Measurements from ENCODE around the gene RABL2A. TPM values are rescaled to one million over a fixed set of nuclear protein-coding genes. Genes with fewer than 3 reads are reported as not detected.
"Not testable (repeated sequence)": the region's sequence is repeated elsewhere in the genome, so short reads cannot be mapped to it uniquely, and the experiment has no call there.

The RABL2A gene
- total and polyA plus RNA-seq, 11 donors = 2.9 to 9.5 (median 6.3) TPM

GRCh38 chr2:113664761-113665533 is 37.9 kb downstream of the RABL2A start:
- H3K36me3 ChIP-seq; DNase-seq; H3K4me1 ChIP-seq; H3K4me3 ChIP-seq; H3K27me3 ChIP-seq; H3K9me3 ChIP-seq; H3K27ac ChIP-seq; intact Hi-C loops (cut with DNase I): not testable (repeated sequence)
- 61 to 72% (median 66%) methylated on average over 6 of the region's 6 CpGs for WGBS, 4 donors
- peak in 2 of 4 donors; percentile 31 to 69 for ATAC-seq

GRCh38 chr2:113669013-113669412 is 41.9 kb downstream of the RABL2A start:
- DNase-seq; H3K4me3 ChIP-seq; H3K4me1 ChIP-seq; H3K27ac ChIP-seq; H3K9me3 ChIP-seq; H3K36me3 ChIP-seq; intact Hi-C loops (cut with DNase I); H3K27me3 ChIP-seq: not testable (repeated sequence)
- peak in 1 of 4 donors; percentile 25 for ATAC-seq
- WGBS, 4 donors = 88 to 96% (median 93%) methylated on average over 5 to 21 of the region's 21 CpGs

GRCh38 chr2:113672326-113672932 is 45.4 kb downstream of the RABL2A start:
- peaks cover 0 to 24% (median 12%) of the 10 kb centered on the region in 12 donors for H3K4me1 ChIP-seq
- H3K36me3 ChIP-seq = no peaks in the 10 kb centered on the region
- intact Hi-C loops (cut with DNase I) = no loop called here
- DNase-seq (no peak), ATAC-seq (no peak)
- no peak for TF ChIP-seq POLR2A (IDR thresholded peaks at IDR 0.05)
- TF ChIP-seq CTCF (IDR thresholded peaks at IDR 0.05) = no peak
- no peak overlapping the region for H3K4me3 ChIP-seq
- H3K27me3 ChIP-seq = no peaks in the 10 kb centered on the region
- no peaks in the 10 kb centered on the region for H3K9me3 ChIP-seq
- WGBS, 4 donors = 75 to 81% (median 76%) methylated on average over 7 of the region's 7 CpGs
- no peak overlapping the region for H3K27ac ChIP-seq

GRCh38 chr2:113675875-113676274 is 48.8 kb downstream of the RABL2A start:
- Histone ChIP-seq H3K27ac (peak overlapping the region in 10 of 12 donors; percentile 10 to 79 (median 70)), H3K4me1 (peaks cover 0 to 32% (median 14%) of the 10 kb centered on the region in 12 donors), H3K36me3 (no peaks in the 10 kb centered on the region), H3K27me3 (no peaks in the 10 kb centered on the region), H3K4me3 (no peak overlapping the region), H3K9me3 (no peaks in the 10 kb centered on the region)
- intact Hi-C loops (cut with DNase I) = no loop called here
- peak in 4 of 5 donors; percentile 58 to 68 (median 62) for DNase-seq
- peak in 3 of 4 donors; percentile 76 to 87 (median 86) for ATAC-seq
- 36 to 58% (median 44%) methylated on average over 7 to 9 of the region's 9 CpGs for WGBS, 4 donors
- TF ChIP-seq POLR2A (IDR thresholded peaks at IDR 0.05) (peak in 1 of 2 donors; percentile 35), CTCF (IDR thresholded peaks at IDR 0.05) (no peak)

GRCh38 chr2:113676623-113677266 is 49.7 kb downstream of the RABL2A start:
- no peak for TF ChIP-seq POLR2A (IDR thresholded peaks at IDR 0.05)
- no peak for TF ChIP-seq CTCF (IDR thresholded peaks at IDR 0.05)
- Histone ChIP-seq H3K27me3 (no peaks in the 10 kb centered on the region), H3K27ac (peak overlapping the region in 10 of 12 donors; percentile 17 to 79 (median 70)), H3K36me3 (no peaks in the 10 kb centered on the region), H3K9me3 (no peaks in the 10 kb centered on the region), H3K4me3 (no peak overlapping the region), H3K4me1 (peaks cover 0 to 32% (median 14%) of the 10 kb centered on the region in 12 donors)
- no peak for DNase-seq
- intact Hi-C loops (cut with DNase I) = no loop called here
- 95 to 97% (median 96%) methylated on average over 4 of the region's 4 CpGs for WGBS, 4 donors
- no peak for ATAC-seq

Data from heart left ventricle (tissue), 16 donors.